GM23248 (cell line): ENCODE measurements around the gene KCNC1. TPM values are rescaled to one million over a fixed set of nuclear protein-coding genes. Genes with fewer than 3 reads are reported as not detected.

Source experiments
- DNase-seq: peaks from one replicate; pipeline ENCODE4 v3.0.0-alpha.2; 2015
- H2AFZ ChIP-seq: fragments of 200-600 bp; sonication (generic); 2 replicates; pipeline ENCODE4 v1.6.1; 2016; ENCODE audit warnings: antibody characterized with exemption
- H3F3A ChIP-seq: fragments of 200-600 bp; sonication (generic); 2 replicates; pipeline ENCODE4 v1.6.1; 2016; ENCODE audit warnings: mild to moderate bottlenecking, antibody characterized with exemption, mixed run types; ENCODE audit not compliant: insufficient read depth
- H3K27ac ChIP-seq: fragments of 200-600 bp; sonication (generic); 2 replicates; pipeline ENCODE4 v1.5.1; 2016; ENCODE audit warnings: mild to moderate bottlenecking
- H3K27me3 ChIP-seq: fragments of 200-600 bp; sonication (generic); replicated peaks from 2 replicates; pipeline ENCODE4 v1.6.1; 2016; ENCODE audit warnings: mild to moderate bottlenecking; ENCODE audit not compliant: insufficient read depth
- H3K36me3 ChIP-seq: fragments of 200-600 bp; sonication (generic); 2 replicates; pipeline ENCODE4 v1.6.1; 2016; ENCODE audit warnings: low read depth, mild to moderate bottlenecking
- H3K4me1 ChIP-seq: fragments of 200-600 bp; sonication (generic); 2 replicates; pipeline ENCODE4 v1.6.1; 2016; ENCODE audit warnings: mild to moderate bottlenecking; ENCODE audit not compliant: insufficient read depth
- H3K4me2 ChIP-seq: fragments of 200-600 bp; sonication (generic); one replicate; pipeline ENCODE4 v1.6.1; 2016; ENCODE audit warnings: mild to moderate bottlenecking; ENCODE audit not compliant: unreplicated experiment
- H3K4me3 ChIP-seq: fragments of 200-600 bp; sonication (generic); 2 replicates; pipeline ENCODE4 v1.5.1; 2016; ENCODE audit warnings: mild to moderate bottlenecking
- H3K79me2 ChIP-seq: fragments of 200-600 bp; sonication (generic); 2 replicates; pipeline ENCODE4 v1.6.1; 2016; ENCODE audit warnings: mild to moderate bottlenecking; ENCODE audit not compliant: insufficient read depth
- H3K9ac ChIP-seq: fragments of 200-600 bp; sonication (generic); 2 replicates; pipeline ENCODE4 v1.6.1; 2016; ENCODE audit warnings: mild to moderate bottlenecking
- H3K9me2 ChIP-seq: fragments of 200-600 bp; sonication (generic); 2 replicates; pipeline ENCODE4 v1.6.1; 2016; ENCODE audit warnings: mixed run types, mild to moderate bottlenecking, moderate library complexity; ENCODE audit not compliant: insufficient read depth
- H3K9me3 ChIP-seq: fragments of 200-600 bp; sonication (generic); one replicate; pipeline ENCODE4 v1.6.1; 2017; ENCODE audit warnings: low read depth
- H4K20me1 ChIP-seq: fragments of 200-600 bp; sonication (generic); 2 replicates; pipeline ENCODE4 v1.6.0; 2016; ENCODE audit not compliant: insufficient read depth
- EZH2 ChIP-seq: fragments of 200-600 bp; sonication (generic); IDR thresholded peaks from 2 replicates; pipeline ENCODE4 v1.6.1; 2018; ENCODE audit warnings: antibody characterized with exemption, mild to moderate bottlenecking; ENCODE audit not compliant: insufficient read depth, poor library complexity, severe bottlenecking
- EZH2phosphoT487 ChIP-seq: fragments of 200-600 bp; sonication (generic); IDR thresholded peaks from 2 replicates; pipeline ENCODE4 v1.6.1; 2018; ENCODE audit warnings: antibody characterized with exemption, moderate library complexity, mild to moderate bottlenecking, low read depth; ENCODE audit not compliant: insufficient read depth
- WGBS, 2 experiments: methylation state at CpG; one replicate each; pipeline ENCODE4 v1.1.6; 2015 to 2017; ENCODE audit warnings: low lambda C conversion rate in 2 of 2, low coverage in 1 of 2; ENCODE audit errors: missing lambda C conversion rate in 2 of 2; 5-methylcytosine and 5-hydroxymethylcytosine counted together
- in situ Hi-C: fragments of 300-500 bp; cut with MboI; formaldehyde crosslinking; loops from 2 replicates; pipeline ENCODE4 v1.15.0; 2020
- polyA plus RNA-seq: library from polyadenylated mRNA; unstranded; fragments of >200 nt; fragmentation: Nextera tagmentation; extraction: Ambion mirVana; gene quantifications from 2 replicates; pipeline ENCODE4 v1.2.1, GENCODE V29; 2016
- total RNA-seq: library from RNA; depleted of rRNA; stranded (reverse); fragments of >200 nt; shearing (Covaris generic); gene quantifications from 2 replicates; pipeline ENCODE4 v1.2.3, GENCODE V29; 2014

Gene KCNC1
- total and polyA plus RNA-seq, 2 experiments from 2014 or later = not detected

- H3K27me3 ChIP-seq = peaks cover 42% of the 10 kb centered on the region
- TF ChIP-seq EZH2phosphoT487 = no peak
- no peak for TF ChIP-seq EZH2
- no peaks in the 10 kb centered on the region for H3K4me1 ChIP-seq
These were observed 42.6 kb upstream of the KCNC1 start for GRCh38 chr11:17691976-17692375.

DNA sequence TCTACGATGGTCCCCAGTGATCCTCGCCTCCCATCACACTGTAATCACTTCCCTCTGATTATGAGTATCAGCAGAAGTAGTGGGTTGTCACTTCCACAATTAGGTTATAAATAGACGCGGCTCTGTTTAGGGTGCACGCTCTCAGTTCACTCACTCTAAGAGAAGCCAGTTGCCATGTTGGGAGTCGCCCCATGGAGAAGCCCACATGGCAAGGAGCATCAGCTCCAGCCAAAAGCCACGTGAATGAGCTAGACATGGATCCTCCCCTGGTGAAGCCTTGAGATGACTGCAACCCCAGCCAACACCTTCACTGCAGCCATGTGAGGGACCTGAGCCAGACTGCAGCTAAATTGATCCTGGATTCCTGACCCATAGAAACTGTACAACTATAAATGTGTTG is 41.6 kb upstream of the KCNC1 start:
- H3K27ac ChIP-seq = no peak overlapping the region
- no peak overlapping the region for H3K9ac ChIP-seq
- no peaks in the 10 kb centered on the region for H3K9me2 ChIP-seq
- no peaks in the 10 kb centered on the region for H3K9me3 ChIP-seq
- H2AFZ ChIP-seq = no peak overlapping the region
- TF ChIP-seq EZH2phosphoT487 (no peak), EZH2 (no peak)
- H4K20me1 ChIP-seq = no peaks in the 10 kb centered on the region
- H3K4me1 ChIP-seq = no peaks in the 10 kb centered on the region
- no peaks in the 10 kb centered on the region for H3F3A ChIP-seq
- no peaks in the 10 kb centered on the region for H3K79me2 ChIP-seq
- in situ Hi-C loops = no loop called here
- no peak overlapping the region for H3K4me3 ChIP-seq
- no peaks in the 10 kb centered on the region for H3K36me3 ChIP-seq
- no peak overlapping the region for H3K4me2 ChIP-seq
- peaks cover 52% of the 10 kb centered on the region for H3K27me3 ChIP-seq
- 34 to 42% methylated on average over 7 of the region's 7 CpGs for WGBS, 2 experiments
- no peak for DNase-seq

More at GRCh38 chr11:17691976-17692375, 42.6 kb upstream of the KCNC1 start:
- Histone ChIP-seq H3K4me2 (no peak overlapping the region), H3K9ac (no peak overlapping the region), H4K20me1 (no peaks in the 10 kb centered on the region), H3K4me3 (no peak overlapping the region), H2AFZ (no peak overlapping the region), H3F3A (no peaks in the 10 kb centered on the region), H3K36me3 (no peaks in the 10 kb centered on the region), H3K27ac (no peak overlapping the region), H3K79me2 (no peaks in the 10 kb centered on the region), H3K9me2 (no peaks in the 10 kb centered on the region), H3K9me3 (no peaks in the 10 kb centered on the region)
- DNase-seq = no peak
- 33 to 34% methylated on average over 10 of the region's 10 CpGs for WGBS, 2 experiments
- in situ Hi-C loops = no loop called here

DNA sequence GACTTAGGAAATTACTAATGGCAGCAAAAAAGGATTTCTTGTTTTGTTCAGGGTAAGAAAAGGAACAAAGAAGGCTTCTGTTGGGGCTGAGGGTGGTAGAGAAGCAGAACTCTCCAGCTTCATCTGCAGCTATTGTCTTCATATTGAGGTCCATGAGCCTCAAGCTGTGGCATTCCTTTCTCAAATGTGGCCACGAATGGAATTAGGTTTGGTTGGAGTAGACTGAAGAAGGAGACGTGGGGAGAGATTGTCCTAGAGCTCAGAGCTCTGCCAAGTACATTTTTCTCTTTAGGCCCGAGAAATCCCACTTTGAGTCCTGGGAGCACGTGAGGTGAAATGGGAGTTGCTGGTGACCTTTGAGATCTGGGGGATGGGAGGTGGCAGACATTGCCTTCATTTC is 41.0 kb upstream of the KCNC1 start:
- WGBS, 2 experiments = 11 to 14% methylated on average over 4 of the region's 4 CpGs
- in situ Hi-C loops = no loop called here

DNA sequence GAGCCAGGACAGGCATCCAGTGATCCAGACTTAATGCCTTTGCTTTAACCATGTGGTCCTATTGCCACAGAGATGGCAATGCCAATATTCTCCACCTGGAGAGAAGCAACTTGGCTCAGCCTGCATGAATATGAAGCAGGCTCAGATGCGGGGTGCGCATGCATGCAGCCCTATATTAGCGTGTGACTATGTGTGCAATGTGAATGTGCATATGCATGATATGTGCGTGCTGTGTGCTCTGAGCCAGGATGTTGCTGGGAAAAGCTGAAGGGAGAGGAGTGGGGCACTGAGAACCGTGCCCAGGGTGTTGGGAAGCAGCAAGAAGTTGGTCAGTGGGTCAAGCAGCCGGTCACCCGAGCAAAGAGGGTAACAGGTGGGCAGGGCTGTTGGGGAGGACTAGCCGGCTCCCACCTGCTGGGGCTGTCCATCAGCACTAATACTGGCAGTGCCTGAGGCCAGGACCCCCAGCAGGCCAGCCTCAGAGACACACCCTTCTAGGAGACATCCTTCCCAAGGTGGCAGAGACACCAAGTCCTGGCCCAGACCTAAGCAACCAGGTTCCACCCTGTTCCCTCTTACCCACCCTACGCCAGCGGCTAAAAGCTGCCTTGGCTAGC is 40.0 kb upstream of the KCNC1 start:
- in situ Hi-C loops = no loop called here
- Histone ChIP-seq H3K36me3 (no peaks in the 10 kb centered on the region), H3K9me2 (no peaks in the 10 kb centered on the region), H4K20me1 (no peaks in the 10 kb centered on the region), H3K27me3 (peaks cover 53% of the 10 kb centered on the region), H2AFZ (no peak overlapping the region), H3K9ac (no peak overlapping the region), H3K27ac (no peak overlapping the region), H3K4me3 (no peak overlapping the region), H3K4me1 (no peaks in the 10 kb centered on the region), H3K4me2 (no peak overlapping the region), H3K79me2 (no peaks in the 10 kb centered on the region), H3F3A (no peaks in the 10 kb centered on the region), H3K9me3 (no peaks in the 10 kb centered on the region)
- WGBS, 2 experiments = 60 to 63% methylated on average over 10 of the region's 10 CpGs
- TF ChIP-seq EZH2 = no peak
- no peak for TF ChIP-seq EZH2phosphoT487
- DNase-seq = no peak

More for the DNA sequence above, 41.0 kb upstream of the KCNC1 start:
- Histone ChIP-seq H3K4me3 (no peak overlapping the region), H2AFZ (no peak overlapping the region), H3K27me3 (peaks cover 53% of the 10 kb centered on the region), H4K20me1 (no peaks in the 10 kb centered on the region), H3K79me2 (no peaks in the 10 kb centered on the region), H3K36me3 (no peaks in the 10 kb centered on the region), H3F3A (no peaks in the 10 kb centered on the region), H3K4me1 (no peaks in the 10 kb centered on the region), H3K9me3 (no peaks in the 10 kb centered on the region), H3K9ac (no peak overlapping the region), H3K9me2 (no peaks in the 10 kb centered on the region), H3K4me2 (no peak overlapping the region), H3K27ac (no peak overlapping the region)
- TF ChIP-seq EZH2phosphoT487 = no peak
- DNase-seq = no peak
